ENCODE results near the gene LETMD1. TPM values are rescaled to one million over a fixed set of nuclear protein-coding genes. Genes with fewer than 3 reads are reported as not detected.

The LETMD1 gene
- total and polyA plus RNA-seq, 2 of the 4 experiments (the other 2 are of a cell fraction): 27.6 to 40.1 TPM

- H2AFZ ChIP-seq (replicated peaks; ENCODE audit: low read length, poor library complexity): no peak overlapping the region
- CTCF ChIA-PET: no interaction called here
- H2AK9ac ChIP-seq (replicated peaks; ENCODE audit: low read depth, low read length, poor library complexity): no peak overlapping the region
- no peak overlapping the region for H4K5ac ChIP-seq (ENCODE audit: low read depth, low read length)
- H3K9me3 ChIP-seq (ENCODE audit: control insufficient read depth, insufficient read depth, low read length): no peaks in the 10 kb centered on the region
- BruUV-seq (replicated peaks): no TSS peak
- H3K79me1 ChIP-seq (ENCODE audit: low read depth in 1 of 2, low read length in 2 of 2): peaks cover 0 to 18% of the 10 kb centered on the region in 2 experiments; a peak in 3 of 4 replicates
- no peak overlapping the region for H3K9ac ChIP-seq (ENCODE audit: low read depth, low read length)
- H2AK5ac ChIP-seq (ENCODE audit: low read depth, low read length): peak overlapping the region; percentile 56; the same call in 1 of the 2 replicates
- peak; percentile 83 for DNase-seq
- dilution Hi-C loops (cut with HindIII; ENCODE audit: low sequenced_read_pairs, unreplicated experiment) (no loop called here), intact Hi-C loops (cut with micrococcal nuclease) (no loop called here), in situ Hi-C loops (cut with MboI; ENCODE audit: low sequenced_read_pairs) (no loop called here)
- peak overlapping the region in 1 of 2 experiments; percentile 35; a peak in 1 of 4 replicates for H4K8ac ChIP-seq (ENCODE audit: low read depth in 2 of 2, low read length in 2 of 2)
- H3K9me1 ChIP-seq (ENCODE audit: insufficient read depth, low read length): peaks cover 5% of the 10 kb centered on the region; the same call in 1 of the 2 replicates
- no peak overlapping the region for H3K18ac ChIP-seq (ENCODE audit: low read depth, low read length)
- no peak overlapping the region for H3K23ac ChIP-seq (ENCODE audit: low read depth, low read length)
- no peaks in the 10 kb centered on the region for H3K27me3 ChIP-seq (ENCODE audit: control insufficient read depth, insufficient read depth, low read length)
- no peak overlapping the region for H3K4me3 ChIP-seq (ENCODE audit: insufficient read depth, low read depth, low read length)
- H3K27ac ChIP-seq (ENCODE audit: insufficient read depth, low read length): no peak overlapping the region
- ATAC-seq (ENCODE audit: low read depth): peak; percentile 67; the same call in 1 of the 2 replicates
- H3K56ac ChIP-seq (ENCODE audit: extremely low read depth, insufficient read depth, low read length): no peak overlapping the region
- H4K20me1 ChIP-seq (ENCODE audit: insufficient read depth, low read length): no peaks in the 10 kb centered on the region
- H4K91ac ChIP-seq (ENCODE audit: insufficient read depth, low read depth, low read length): no peak overlapping the region
- H3K4me1 ChIP-seq (ENCODE audit: control insufficient read depth, insufficient read depth, low read length): peaks cover 2% of the 10 kb centered on the region; the same call in 1 of the 2 replicates
- POLR2A ChIA-PET (ENCODE audit: unreplicated experiment): no interaction called here
- H3K36me3 ChIP-seq (ENCODE audit: control insufficient read depth, insufficient read depth, low read length): peaks cover 38% of the 10 kb centered on the region
- H3K4ac ChIP-seq (ENCODE audit: low read depth, low read length): no peak overlapping the region
- 0 out of 2 replicates have a peak overlapping the region, but pooled peaks have one; percentile 9 for H2BK20ac ChIP-seq (ENCODE audit: low read depth, low read length)
- no peak overlapping the region for H2BK5ac ChIP-seq (ENCODE audit: low read depth, low read length, poor library complexity, severe bottlenecking)
- H2BK120ac ChIP-seq (ENCODE audit: low read depth, low read length): no peak overlapping the region
- 0% methylated on average over 1 of the region's 7 CpGs; no CpG with 5 or more reads in 1 of the 2 experiments for WGBS, 2 experiments (ENCODE audit: extremely low coverage in 2 of 2, insufficient read length in 1 of 2)
- H3K14ac ChIP-seq (replicated peaks; ENCODE audit: low read depth, low read length): no peak overlapping the region
- H2BK15ac ChIP-seq (ENCODE audit: low read depth, low read length): no peak overlapping the region
- H3K4me2 ChIP-seq (ENCODE audit: low read depth, low read length): no peak overlapping the region
- TF ChIP-seq CHD1 (IDR thresholded peaks at IDR 0.05; ENCODE audit: low read depth, low read length): no peak
- TF ChIP-seq ELK1 (IDR thresholded peaks at IDR 0.05; ENCODE audit: borderline replicate concordance, low read depth, low read length): no peak
- TF ChIP-seq MXI1 (IDR thresholded peaks at IDR 0.05; ENCODE audit: borderline replicate concordance, low read depth, low read length): no peak
- 0 out of 2 replicates have a peak, but pooled peaks have one; percentile 9 for TF ChIP-seq FOS (IDR thresholded peaks at IDR 0.05; ENCODE audit: low read depth, low read length)
- peak; percentile 8; the same call in 1 of the 2 replicates for TF ChIP-seq BHLHE40 (IDR thresholded peaks at IDR 0.05; ENCODE audit: low read depth, low read length)
- TF ChIP-seq CTCF (conservative IDR thresholded peaks at IDR 0.05; ENCODE audit: low read depth, low read length): no peak
Observed at GRCh38 chr12:51000245-51000644, 47.9 kb upstream of the LETMD1 start.

Data from IMR-90 (cell line).